Esophagus muscularis mucosa (tissue), 3 donors: ENCODE measurements around the gene ZFP92.

Experiments
- POLR2A ChIP-seq: fragments of 450-650 bp; IDR thresholded peaks from one replicate; pipeline ENCODE4 v1.6.1; 2017; ENCODE audit warnings: antibody characterized with exemption, moderate library complexity, mild to moderate bottlenecking, low read depth
- TF ChIP-seq, protein P1 (sequence below), 3 experiments: fragments of 200-600 bp in 2 of 3; fragments of 450-650 bp in 1 of 3; sonication (generic) in 2 of 3; IDR thresholded peaks; one replicate each; pipeline ENCODE4 v1.5.1; 2017 to 2019; ENCODE audit warnings: antibody characterized with exemption in 3 of 3, mild to moderate bottlenecking in 2 of 3, moderate library complexity in 1 of 3

- TF ChIP-seq, protein P1, sequence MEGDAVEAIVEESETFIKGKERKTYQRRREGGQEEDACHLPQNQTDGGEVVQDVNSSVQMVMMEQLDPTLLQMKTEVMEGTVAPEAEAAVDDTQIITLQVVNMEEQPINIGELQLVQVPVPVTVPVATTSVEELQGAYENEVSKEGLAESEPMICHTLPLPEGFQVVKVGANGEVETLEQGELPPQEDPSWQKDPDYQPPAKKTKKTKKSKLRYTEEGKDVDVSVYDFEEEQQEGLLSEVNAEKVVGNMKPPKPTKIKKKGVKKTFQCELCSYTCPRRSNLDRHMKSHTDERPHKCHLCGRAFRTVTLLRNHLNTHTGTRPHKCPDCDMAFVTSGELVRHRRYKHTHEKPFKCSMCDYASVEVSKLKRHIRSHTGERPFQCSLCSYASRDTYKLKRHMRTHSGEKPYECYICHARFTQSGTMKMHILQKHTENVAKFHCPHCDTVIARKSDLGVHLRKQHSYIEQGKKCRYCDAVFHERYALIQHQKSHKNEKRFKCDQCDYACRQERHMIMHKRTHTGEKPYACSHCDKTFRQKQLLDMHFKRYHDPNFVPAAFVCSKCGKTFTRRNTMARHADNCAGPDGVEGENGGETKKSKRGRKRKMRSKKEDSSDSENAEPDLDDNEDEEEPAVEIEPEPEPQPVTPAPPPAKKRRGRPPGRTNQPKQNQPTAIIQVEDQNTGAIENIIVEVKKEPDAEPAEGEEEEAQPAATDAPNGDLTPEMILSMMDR (IDR thresholded peaks at IDR 0.05) = no peak
- no peak for TF ChIP-seq POLR2A
Measured at GRCh38 chrX:153413731-153414130, 2.5 kb downstream of the ZFP92 start.
